Measurements from ENCODE around the gene LZTS2. TPM values are rescaled to one million over a fixed set of nuclear protein-coding genes. Genes with fewer than 3 reads are reported as not detected.
A peak's percentile ranks its signal among the peaks of the same experiment; 100 is the strongest.

The LZTS2 gene
- total RNA-seq, 2 experiments from 2014 or later: 11.6 to 13.8 TPM

DNA sequence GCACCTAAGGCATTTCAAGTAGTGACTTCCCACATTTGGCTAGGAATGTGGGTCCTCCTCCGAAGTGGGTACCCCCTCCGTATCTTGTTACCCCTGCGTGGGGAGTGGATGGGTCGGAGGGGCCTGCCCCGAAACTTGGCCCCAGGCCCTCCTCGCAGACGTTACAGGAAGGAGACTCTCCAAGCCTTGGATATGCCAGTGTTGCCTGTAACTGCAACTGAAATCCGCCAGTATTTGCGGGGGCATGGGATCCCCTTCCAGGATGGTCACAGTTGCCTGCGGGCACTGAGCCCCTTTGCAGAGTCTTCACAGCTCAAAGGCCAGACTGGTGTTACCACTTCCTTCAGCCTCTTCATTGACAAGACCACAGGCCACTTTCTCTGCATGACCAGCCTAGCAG lies 11.4 kb upstream of the LZTS2 start:
- Mint-ChIP-seq H3K36me3 (ENCODE audit: low read depth) (peaks cover 33% of the 10 kb centered on the region), H3K4me1 (ENCODE audit: low read depth) (peaks cover 44% of the 10 kb centered on the region), H3K9me3 (ENCODE audit: insufficient read depth) (no peaks in the 10 kb centered on the region), H3K27ac (no peak overlapping the region), H3K4me3 (peak overlapping the region; percentile 88), H3K27me3 (ENCODE audit: low read depth) (no peaks in the 10 kb centered on the region)
- ChIA-PET POLR2A (interaction anchor here (1.1 kb wide), 1 partner anchor 8 kb away, joined by 5 read pairs; no protein-coding TSS in a partner anchor), CTCF (interaction anchor here (0.9 to 6.0 kb wide), 3 partner anchors 9 to 252 kb away, joined by 3 to 60 read pairs (median 3); partner anchors contain the start of gene LZTS2)
- DNase-seq (no peak), ATAC-seq (no peak)

DNA sequence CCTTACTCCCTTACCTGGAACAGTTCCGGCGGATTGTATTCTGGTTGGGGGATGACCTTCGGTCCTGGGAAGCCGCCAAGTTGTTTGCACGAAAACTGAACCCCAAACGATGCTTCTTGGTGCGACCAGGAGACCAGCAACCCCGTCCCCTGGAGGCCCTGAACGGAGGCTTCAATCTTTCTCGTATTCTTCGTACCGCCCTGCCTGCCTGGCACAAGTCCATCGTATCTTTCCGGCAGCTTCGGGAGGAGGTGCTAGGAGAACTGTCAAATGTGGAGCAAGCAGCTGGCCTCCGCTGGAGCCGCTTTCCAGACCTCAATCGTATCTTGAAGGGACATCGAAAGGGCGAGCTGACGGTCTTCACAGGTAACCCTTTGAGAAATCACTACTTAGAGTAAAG lies 10.5 kb upstream of the LZTS2 start:
- Mint-ChIP-seq H3K36me3 (ENCODE audit: low read depth) (peaks cover 41% of the 10 kb centered on the region), H3K9me3 (ENCODE audit: insufficient read depth) (no peaks in the 10 kb centered on the region), H3K27ac (no peak overlapping the region), H3K4me1 (ENCODE audit: low read depth) (peaks cover 44% of the 10 kb centered on the region), H3K4me3 (peak overlapping the region; percentile 88), H3K27me3 (ENCODE audit: low read depth) (no peaks in the 10 kb centered on the region)
- ATAC-seq (no peak), DNase-seq (no peak)
- ChIA-PET CTCF (interaction anchor here (1.4 to 6.0 kb wide), 2 partner anchors 8 to 20 kb away, joined by 4 to 60 read pairs; partner anchors contain the start of gene LZTS2), POLR2A (no interaction called here)

DNA sequence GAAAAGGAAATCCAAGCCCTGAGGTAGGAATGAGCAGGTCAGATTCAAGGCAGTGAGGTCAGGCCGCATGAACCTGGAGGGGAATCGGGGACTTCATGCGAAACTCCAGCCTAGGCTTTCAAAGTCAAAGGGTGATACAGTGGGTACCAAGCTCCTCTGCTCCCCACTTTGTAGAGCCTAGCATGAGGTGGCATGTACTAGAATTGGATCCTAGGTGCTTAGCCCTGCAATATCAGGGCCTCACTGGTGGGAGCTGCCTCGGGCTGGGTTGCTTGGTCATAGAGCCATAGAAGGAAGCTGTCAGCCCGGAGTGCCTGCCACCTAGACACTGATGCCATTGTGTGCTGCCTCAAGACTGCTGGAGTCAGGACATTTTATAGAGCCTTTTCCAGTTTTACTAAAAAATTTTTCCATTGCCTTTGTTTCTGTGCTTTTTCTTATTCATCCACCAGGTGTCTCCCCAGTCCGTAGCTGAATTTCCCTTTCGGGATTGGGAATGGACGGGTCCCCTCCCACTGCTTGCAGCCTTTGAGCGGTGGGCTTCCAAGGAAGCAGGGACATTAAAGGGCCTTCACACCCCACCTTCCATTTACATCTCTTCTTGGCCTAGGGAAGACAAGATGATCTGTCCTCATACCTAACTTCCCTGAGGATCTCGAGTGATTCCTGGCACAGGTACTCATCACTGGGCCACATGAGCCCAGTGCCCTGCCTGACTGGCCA lies 5.5 kb upstream of the LZTS2 start:
- ATAC-seq (no peak), DNase-seq (no peak)
- peaks cover 30% of the 10 kb centered on the region for H3K4me1 Mint-ChIP-seq (ENCODE audit: low read depth)
- no peaks in the 10 kb centered on the region for H3K27me3 Mint-ChIP-seq (ENCODE audit: low read depth)
- ChIA-PET POLR2A (no interaction called here), CTCF (interaction anchor here (10.1 kb wide), 1 partner anchor 23 kb away, joined by 154 read pairs; no protein-coding TSS in a partner anchor)
- H3K27ac Mint-ChIP-seq: no peak overlapping the region
- H3K9me3 Mint-ChIP-seq (ENCODE audit: insufficient read depth): no peaks in the 10 kb centered on the region
- no peak overlapping the region for H3K4me3 Mint-ChIP-seq
- peaks cover 33% of the 10 kb centered on the region for H3K36me3 Mint-ChIP-seq (ENCODE audit: low read depth)

DNA sequence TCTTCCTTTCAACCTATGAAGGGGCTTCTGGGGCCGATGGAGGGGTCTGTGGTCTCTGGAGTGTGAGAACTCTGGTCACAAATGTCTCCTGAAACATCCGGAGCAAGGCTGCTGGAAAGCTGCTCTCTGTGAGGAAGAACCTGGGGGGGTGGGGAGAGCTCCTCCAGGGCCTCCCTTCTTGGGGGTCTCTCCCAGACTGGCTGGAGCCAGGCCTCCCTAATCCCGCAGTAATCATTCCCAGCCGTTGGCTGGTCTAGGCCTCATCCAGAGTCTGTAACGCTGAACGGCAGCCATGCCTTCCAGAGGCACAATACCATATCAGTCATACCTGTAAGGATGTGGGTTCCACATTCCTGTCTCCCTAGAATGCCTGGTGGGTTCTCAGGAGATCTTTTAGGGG lies 4.4 kb upstream of the LZTS2 start:
- ChIA-PET POLR2A (no interaction called here), CTCF (interaction anchor here (4.8 to 10.1 kb wide), 2 partner anchors 8 to 22 kb away, joined by 60 to 154 read pairs; partner anchors contain the start of genes MRPL43 and TWNK)
- Mint-ChIP-seq H3K9me3 (ENCODE audit: insufficient read depth) (no peaks in the 10 kb centered on the region), H3K27me3 (ENCODE audit: low read depth) (no peaks in the 10 kb centered on the region), H3K4me1 (ENCODE audit: low read depth) (peaks cover 24% of the 10 kb centered on the region), H3K4me3 (no peak overlapping the region), H3K27ac (no peak overlapping the region), H3K36me3 (ENCODE audit: low read depth) (peaks cover 31% of the 10 kb centered on the region)
- DNase-seq: no peak
- no peak for ATAC-seq

DNA sequence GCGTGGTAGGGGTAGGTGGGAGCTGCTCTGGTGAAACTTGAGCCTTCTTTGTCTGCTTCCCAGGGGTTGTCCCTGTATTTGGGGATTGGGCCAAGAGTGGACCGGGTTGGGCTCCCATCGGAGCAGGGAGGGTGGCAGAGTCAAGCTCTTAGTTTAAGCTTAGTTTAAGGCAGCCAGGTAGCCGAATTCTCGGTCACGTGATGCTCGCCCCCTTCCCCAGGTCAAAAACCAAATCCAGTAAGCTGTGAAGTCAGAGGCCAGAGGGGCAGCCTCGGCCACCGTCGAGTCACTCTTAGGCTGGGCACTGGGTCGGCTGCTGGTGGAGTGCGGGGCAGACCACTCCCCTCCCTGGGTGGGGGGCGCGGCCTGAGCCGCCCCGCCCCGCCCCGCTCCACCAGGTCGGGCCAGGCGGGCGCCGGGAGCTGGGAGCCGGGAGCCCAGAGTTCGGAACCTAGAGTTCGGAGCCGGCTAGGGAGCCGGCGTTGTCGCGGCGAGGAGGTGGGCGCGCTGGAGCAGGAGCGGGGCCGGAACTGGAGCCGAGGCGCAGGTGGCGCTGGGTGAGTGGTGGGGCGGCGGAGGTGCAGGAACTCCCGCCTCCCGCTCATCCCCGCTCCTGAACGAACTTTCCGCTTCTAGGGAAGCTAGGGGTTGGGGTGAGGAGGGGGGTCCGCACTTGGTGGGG lies 2.8 kb upstream of the LZTS2 start:
- ChIA-PET CTCF (interaction anchor here (0.7 to 10.1 kb wide), 21 partner anchors 10 to 458 kb away, joined by 3 to 154 read pairs (median 4); partner anchors contain the start of genes KAZALD1, MRPL43, PDZD7 and SFXN3), POLR2A (interaction anchor here (0.5 to 1.4 kb wide), 9 partner anchors 9 to 731 kb away, joined by 3 to 5 read pairs (median 3); partner anchors contain the start of genes HIF1AN and TWNK)
- Mint-ChIP-seq H3K9me3 (ENCODE audit: insufficient read depth) (no peaks in the 10 kb centered on the region), H3K27me3 (ENCODE audit: low read depth) (peaks cover 3% of the 10 kb centered on the region), H3K4me1 (ENCODE audit: low read depth) (peaks cover 25% of the 10 kb centered on the region), H3K27ac (peak overlapping the region; percentile 95), H3K4me3 (peak overlapping the region; percentile 75), H3K36me3 (ENCODE audit: low read depth) (peaks cover 17% of the 10 kb centered on the region)
- DNase-seq: peak; percentile 51
- peak; percentile 32 for ATAC-seq

DNA sequence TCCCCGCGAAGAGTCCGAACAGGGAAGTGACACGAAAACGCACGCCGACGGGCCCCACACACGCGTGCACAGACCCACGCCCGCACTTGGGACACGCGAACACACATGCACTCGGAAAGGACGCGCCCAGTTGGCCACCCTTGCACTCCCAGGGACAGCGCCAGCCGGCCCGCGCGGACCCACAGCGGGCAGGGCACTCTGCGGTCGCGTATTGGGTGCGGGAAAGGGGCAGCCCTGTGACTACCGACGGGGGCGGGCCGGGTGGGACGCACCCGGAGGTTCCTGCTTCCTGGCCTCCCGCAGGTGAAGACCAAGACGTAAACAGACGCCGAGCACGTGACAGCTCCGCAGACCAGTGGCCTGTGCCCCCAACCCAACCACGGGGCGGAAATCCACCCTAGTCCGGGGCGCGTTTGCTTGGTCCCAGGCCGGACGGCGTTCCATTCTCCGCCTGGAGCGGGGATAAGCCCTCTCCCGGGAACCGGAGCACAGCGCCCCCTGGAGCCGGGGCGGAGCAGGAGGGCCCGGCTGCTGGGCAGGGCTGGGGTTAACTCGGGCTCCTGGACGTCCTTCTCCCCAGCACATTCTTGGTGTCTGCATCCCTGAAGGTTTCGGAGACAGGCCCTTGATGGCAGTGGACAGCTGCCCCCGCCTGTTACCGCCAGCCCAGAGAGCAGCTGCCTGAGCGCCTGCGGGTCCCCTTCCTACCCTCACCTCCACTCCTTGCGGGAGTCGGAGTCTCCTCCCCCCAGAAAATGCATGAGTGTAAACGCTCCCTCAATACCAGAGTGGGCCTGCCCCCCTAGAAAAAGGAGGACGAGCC lies 2.0 kb upstream of the LZTS2 start:
- ChIA-PET POLR2A (interaction anchor here (0.5 to 1.4 kb wide), 6 partner anchors 8 to 57 kb away, joined by 3 to 5 read pairs (median 3); partner anchors contain the start of genes PDZD7 and SFXN3), CTCF (interaction anchor here (0.8 to 10.1 kb wide), 31 partner anchors 10 to 486 kb away, joined by 3 to 154 read pairs (median 4); partner anchors contain the start of genes KAZALD1, MRPL43, PDZD7 and SFXN3)
- Mint-ChIP-seq H3K27me3 (ENCODE audit: low read depth) (peaks cover 3% of the 10 kb centered on the region), H3K27ac (peak overlapping the region; percentile 95), H3K4me1 (ENCODE audit: low read depth) (peaks cover 25% of the 10 kb centered on the region), H3K9me3 (ENCODE audit: insufficient read depth) (no peaks in the 10 kb centered on the region), H3K36me3 (ENCODE audit: low read depth) (peaks cover 15% of the 10 kb centered on the region), H3K4me3 (peak overlapping the region; percentile 75)
- ATAC-seq: peak; percentile 61
- peak; percentile 74 for DNase-seq

DNA sequence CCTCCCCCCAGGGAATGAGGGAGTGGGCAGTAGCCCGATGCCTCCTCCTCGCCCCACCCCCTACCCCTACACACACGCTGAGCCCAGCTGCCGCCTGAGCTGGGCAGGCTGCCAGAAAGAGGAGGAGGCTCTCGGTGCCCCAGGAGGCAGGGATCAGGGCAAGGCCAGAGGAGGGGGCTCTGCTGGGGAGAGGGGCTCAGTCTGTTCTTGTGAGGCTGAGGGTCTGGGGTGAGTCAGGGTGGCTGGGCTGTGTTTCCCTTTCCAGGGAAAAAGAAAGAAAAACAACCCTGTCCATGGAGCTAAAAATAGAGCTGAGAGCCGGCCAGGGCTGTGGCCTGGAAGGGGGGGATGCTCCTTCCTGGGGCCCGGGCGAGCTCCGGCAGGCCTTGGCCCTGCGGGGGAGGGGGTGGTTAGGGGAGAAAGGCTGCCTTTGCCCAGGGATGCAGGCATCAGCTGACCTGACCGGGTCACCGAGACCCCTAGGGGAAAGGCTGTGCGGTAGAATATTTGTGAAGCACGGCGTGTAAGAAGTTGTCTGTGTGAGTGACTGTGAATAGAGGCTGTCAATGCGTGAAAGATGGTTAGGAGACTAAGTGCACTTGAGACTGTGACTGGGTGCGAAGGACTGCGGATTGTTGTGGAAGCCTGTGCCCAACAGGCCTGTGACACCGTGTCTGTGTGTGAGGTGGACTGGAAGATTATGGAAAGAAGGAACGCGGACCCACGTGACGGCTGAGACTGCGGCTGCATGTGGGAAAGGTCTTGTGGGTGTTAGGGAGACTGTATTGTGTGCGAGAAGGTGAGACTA lies 1.2 kb upstream of the LZTS2 start:
- peaks cover 25% of the 10 kb centered on the region for H3K4me1 Mint-ChIP-seq (ENCODE audit: low read depth)

DNA sequence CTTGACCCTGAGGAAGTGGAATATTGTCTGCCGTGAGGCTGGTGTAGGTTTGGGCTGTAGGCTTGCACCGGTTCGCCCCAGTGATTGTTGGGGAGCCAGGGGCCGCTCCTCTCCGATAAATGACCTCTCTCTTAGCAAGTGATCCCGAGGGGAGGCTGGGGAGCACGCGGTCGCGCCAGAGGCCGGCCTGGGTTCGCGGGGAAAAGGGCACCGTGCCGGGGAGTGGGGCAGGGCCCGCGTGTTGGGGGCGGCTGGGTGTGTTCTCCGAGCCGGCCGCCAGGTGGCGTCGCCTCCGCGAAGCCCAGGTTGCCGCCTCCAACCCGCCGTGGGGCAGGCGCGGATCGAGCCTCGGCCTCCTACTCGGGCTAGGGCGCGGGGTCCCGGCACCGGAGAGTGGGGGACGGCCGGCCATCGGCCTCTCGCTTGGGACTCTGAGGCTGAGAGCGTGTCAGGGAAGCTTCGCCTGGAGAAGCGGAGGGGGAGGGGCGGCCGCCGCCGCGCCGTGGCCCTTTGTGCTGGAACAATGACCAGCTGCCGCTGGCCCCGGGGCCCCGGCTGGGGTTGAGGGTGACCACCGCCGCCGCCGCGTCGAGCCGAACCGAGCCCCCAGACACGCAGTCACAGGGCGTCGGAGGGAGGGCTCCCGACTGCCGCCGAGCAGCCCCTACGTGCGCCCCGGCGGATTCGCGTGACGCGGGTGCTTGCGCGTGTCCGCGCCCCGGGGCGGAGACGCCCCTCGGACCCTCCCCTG lies 442 bp upstream of the LZTS2 start:
- CTCF ChIA-PET: interaction anchor here (0.6 to 10.1 kb wide), 15 partner anchors 8 to 165 kb away, joined by 3 to 154 read pairs (median 4); partner anchors contain the start of genes KAZALD1, MRPL43, PDZD7 and SFXN3
- Mint-ChIP-seq H3K36me3 (ENCODE audit: low read depth) (peaks cover 6% of the 10 kb centered on the region), H3K4me3 (peak overlapping the region; percentile 75), H3K27me3 (ENCODE audit: low read depth) (peaks cover 3% of the 10 kb centered on the region), H3K4me1 (ENCODE audit: low read depth) (peaks cover 25% of the 10 kb centered on the region), H3K9me3 (ENCODE audit: insufficient read depth) (no peaks in the 10 kb centered on the region), H3K27ac (peak overlapping the region; percentile 86)
- POLR2A ChIA-PET: no interaction called here
- ATAC-seq (peak; percentile 65), DNase-seq (peak; percentile 80)

More for the DNA sequence above, 1.2 kb upstream of the LZTS2 start:
- ATAC-seq: peak; percentile 29
- H3K9me3 Mint-ChIP-seq (ENCODE audit: insufficient read depth): no peaks in the 10 kb centered on the region
- peak overlapping the region; percentile 86 for H3K27ac Mint-ChIP-seq
- H3K36me3 Mint-ChIP-seq (ENCODE audit: low read depth): peaks cover 11% of the 10 kb centered on the region
- ChIA-PET POLR2A (interaction anchor here (1.2 to 1.3 kb wide), 2 partner anchors 9 to 32 kb away, joined by 3 to 5 read pairs; partner anchors contain the start of genes PDZD7 and SFXN3), CTCF (interaction anchor here (0.8 to 10.1 kb wide), 27 partner anchors 9 to 487 kb away, joined by 3 to 154 read pairs (median 4); partner anchors contain the start of genes KAZALD1, MRPL43, PDZD7 and SFXN3)
- peak; percentile 71 for DNase-seq
- peaks cover 3% of the 10 kb centered on the region for H3K27me3 Mint-ChIP-seq (ENCODE audit: low read depth)
- H3K4me3 Mint-ChIP-seq: peak overlapping the region; percentile 75

DNA sequence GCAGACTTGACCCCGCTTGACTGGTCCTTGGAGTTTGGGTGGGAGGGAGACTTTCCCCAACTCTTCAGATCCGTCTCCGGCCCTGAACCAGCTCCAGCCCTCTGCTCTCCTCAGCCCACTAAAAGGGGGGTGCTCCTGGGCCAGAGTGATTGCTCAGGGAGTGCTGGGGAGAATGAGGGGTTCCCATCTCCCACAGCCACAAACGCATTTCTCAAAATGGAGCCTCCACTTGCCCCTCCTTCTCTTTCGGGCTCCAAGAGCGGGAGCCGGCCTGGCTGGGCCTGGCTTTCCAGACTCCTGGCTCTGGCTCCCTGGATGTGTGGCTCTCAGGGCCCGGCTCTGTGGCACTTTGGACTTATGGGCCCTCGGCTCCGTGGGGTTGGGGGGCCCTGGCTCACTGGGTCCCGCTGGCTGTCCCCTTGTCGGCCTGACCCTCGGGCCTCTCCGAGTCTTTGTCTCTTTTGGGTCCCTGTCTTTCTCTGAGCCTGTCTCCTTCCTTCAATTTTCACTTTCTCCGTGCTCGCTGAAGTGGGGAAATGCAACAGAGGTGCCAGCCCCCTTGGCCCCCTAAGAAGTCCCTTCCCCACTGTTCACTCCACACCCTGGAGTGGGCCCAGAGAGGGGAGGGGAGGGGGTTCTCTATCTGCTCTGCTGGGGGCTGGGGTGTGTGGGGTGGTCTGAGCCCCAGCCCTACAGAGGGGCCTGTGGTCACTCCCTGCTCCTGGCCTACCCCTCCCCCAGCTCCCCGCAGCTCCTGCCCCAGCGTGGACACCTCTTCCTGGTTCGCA lies 713 bp downstream of the LZTS2 start:
- H3K27me3 Mint-ChIP-seq (ENCODE audit: low read depth): peaks cover 3% of the 10 kb centered on the region
- ChIA-PET CTCF (interaction anchor here (1.5 to 10.1 kb wide), 3 partner anchors 12 to 43 kb away, joined by 4 to 154 read pairs (median 5); no protein-coding TSS in a partner anchor), POLR2A (no interaction called here)
- peaks cover 25% of the 10 kb centered on the region for H3K4me1 Mint-ChIP-seq (ENCODE audit: low read depth)
- H3K36me3 Mint-ChIP-seq (ENCODE audit: low read depth): no peaks in the 10 kb centered on the region
- DNase-seq (no peak), ATAC-seq (no peak)
- peak overlapping the region; percentile 56 for H3K4me3 Mint-ChIP-seq
- H3K9me3 Mint-ChIP-seq (ENCODE audit: insufficient read depth): no peaks in the 10 kb centered on the region
- no peak overlapping the region for H3K27ac Mint-ChIP-seq
